ENCODE measurements around the gene TUBG2. TPM values are rescaled to one million over a fixed set of nuclear protein-coding genes. Genes with fewer than 3 reads are reported as not detected.

The TUBG2 gene
- total RNA-seq, 1 donor, result 13.8 TPM

- no peak for DNase-seq (ENCODE audit: insufficient read length, low spot score, missing footprints)
- Histone ChIP-seq H4K20me1 (ENCODE audit: insufficient read depth, low read length) (no peaks in the 10 kb centered on the region), H3K27ac (ENCODE audit: low read depth, low read length) (no peak overlapping the region), H3K27me3 (ENCODE audit: insufficient read depth, low read length) (no peaks in the 10 kb centered on the region), H2AFZ (ENCODE audit: low read length) (no peak overlapping the region), H3K4me1 (ENCODE audit: insufficient read depth, low read length) (no peaks in the 10 kb centered on the region), H3K36me3 (ENCODE audit: insufficient read depth, low read length) (peaks cover 79% of the 10 kb centered on the region), H3K4me2 (ENCODE audit: insufficient read depth, low read length) (no peak overlapping the region), H3K79me2 (ENCODE audit: insufficient read depth, low read length) (no peaks in the 10 kb centered on the region), H3K9me3 (ENCODE audit: low read depth, low read length) (no peaks in the 10 kb centered on the region), H3K4me3 (ENCODE audit: insufficient read depth, low read length) (no peak overlapping the region)
- no peak for TF ChIP-seq CTCF (IDR thresholded peaks at IDR 0.05; ENCODE audit: extremely low read depth, low read depth, low read length)
Observed at GRCh38 chr17:42709561-42709960, 50.5 kb downstream of the TUBG2 start.

Small RNA genes lying within 50 kb of the gene (small RNA-seq; reads per million reads assigned to genes)
- gene MIR6780A, result not detected

Other genes starting within 250 kb of the TUBG2 start
- 861 and 988 TPM in 2 replicates for gene CAVIN1, start 236.0 kb upstream of the TUBG2 start, total RNA-seq
- 52.5 and 53.9 TPM in 2 replicates for gene ATP6V0A1, start 200.4 kb upstream of the TUBG2 start, total RNA-seq
- gene NAGLU, start 123.0 kb upstream of the TUBG2 start, total RNA-seq, result 91.6 and 99.0 TPM in 2 replicates
- gene HSD17B1, start 106.4 kb upstream of the TUBG2 start, total RNA-seq, result 1.1 and 1.5 TPM in 2 replicates
- gene COASY, start 97.1 kb upstream of the TUBG2 start, total RNA-seq, result 13.0 and 13.4 TPM in 2 replicates
- 43.4 and 44.8 TPM in 2 replicates for gene MLX, start 92.2 kb upstream of the TUBG2 start, total RNA-seq
- 1.8 TPM in 2 replicates for gene PSMC3IP, start 81.6 kb upstream of the TUBG2 start, total RNA-seq
- 81.0 and 90.1 TPM in 2 replicates for gene RETREG3, start 49.9 kb upstream of the TUBG2 start, total RNA-seq
- 19.2 and 20.3 TPM in 2 replicates for gene TUBG1, start 49.6 kb upstream of the TUBG2 start, total RNA-seq
- 14.7 and 19.9 TPM in 2 replicates for gene PLEKHH3, start 17.7 kb downstream of the TUBG2 start, total RNA-seq
- 0.59 and 2.2 TPM in 2 replicates for gene CCR10, start 22.6 kb downstream of the TUBG2 start, total RNA-seq
- 18.6 and 19.2 TPM in 2 replicates for gene CNTNAP1, start 23.2 kb downstream of the TUBG2 start, total RNA-seq
- 30.8 and 31.8 TPM in 2 replicates for gene EZH1, start 85.8 kb downstream of the TUBG2 start, total RNA-seq
- gene RAMP2, start 101.9 kb downstream of the TUBG2 start, total RNA-seq, result not detected in 2 replicates
- gene VPS25, start 114.2 kb downstream of the TUBG2 start, total RNA-seq, result 46.7 and 55.7 TPM in 2 replicates
- gene WNK4, start 121.3 kb downstream of the TUBG2 start, total RNA-seq, result under 0.01 TPM in 1 of 2 replicates, not detected in the other
- gene COA3, start 139.4 kb downstream of the TUBG2 start, total RNA-seq, result 44.2 and 47.4 TPM in 2 replicates
- 0.88 TPM in 1 of 2 replicates, not detected in the other for gene CNTD1, start 139.6 kb downstream of the TUBG2 start, total RNA-seq
- 94.8 and 104 TPM in 2 replicates for gene BECN1, start 165.0 kb downstream of the TUBG2 start, total RNA-seq
- 79.9 and 81.1 TPM in 2 replicates for gene PSME3, start 174.1 kb downstream of the TUBG2 start, total RNA-seq
- 0.72 and 0.88 TPM in 2 replicates for gene AOC2, start 185.3 kb downstream of the TUBG2 start, total RNA-seq
- under 0.01 TPM in 1 of 2 replicates, not detected in the other for gene AOC3, start 191.9 kb downstream of the TUBG2 start, total RNA-seq
- not detected in 2 replicates for gene G6PC1, start 241.5 kb downstream of the TUBG2 start, total RNA-seq

Measured in osteoblast (primary cell).